Ectodermal cell (in vitro differentiated cells): Measurements from ENCODE around the gene CDK2AP2.
"Not testable (repeated sequence)": the region's sequence is repeated elsewhere in the genome, so short reads cannot be mapped to it uniquely, and the experiment has no call there.

Experiments used
- H3K27ac ChIP-seq: 2 replicates; pipeline ENCODE4 v1.7.0; 2013; ENCODE audit warnings: mild to moderate bottlenecking, low read depth, low read length; ENCODE audit not compliant: insufficient read depth, poor library complexity, severe bottlenecking
- H3K27me3 ChIP-seq: 2 replicates; pipeline ENCODE4 v1.7.0; 2013; ENCODE audit warnings: mild to moderate bottlenecking, low read length; ENCODE audit not compliant: insufficient read depth, control insufficient read depth, poor library complexity, severe bottlenecking
- H3K36me3 ChIP-seq: one replicate; pipeline ENCODE4 v1.7.0; 2013; ENCODE audit warnings: low read length; ENCODE audit not compliant: control insufficient read depth, insufficient read depth
- H3K4me1 ChIP-seq: one replicate; pipeline ENCODE4 v1.7.0; 2013; ENCODE audit warnings: low read length; ENCODE audit not compliant: control insufficient read depth, insufficient read depth
- H3K4me3 ChIP-seq: 2 replicates; pipeline ENCODE4 v1.7.0; 2013; ENCODE audit warnings: low read depth, low read length, control low read depth; ENCODE audit not compliant: insufficient read depth
- H3K9me3 ChIP-seq: 2 replicates; pipeline ENCODE4 v1.7.0; 2013; ENCODE audit warnings: mild to moderate bottlenecking, low read length, moderate library complexity; ENCODE audit not compliant: control insufficient read depth
- WGBS, 2 experiments: methylation state at CpG; one replicate each; pipeline ENCODE4 v1.1.7; 2013; ENCODE audit warnings: missing lambda C conversion rate in 2 of 2; 5-methylcytosine and 5-hydroxymethylcytosine counted together

Gene CDK2AP2

DNA sequence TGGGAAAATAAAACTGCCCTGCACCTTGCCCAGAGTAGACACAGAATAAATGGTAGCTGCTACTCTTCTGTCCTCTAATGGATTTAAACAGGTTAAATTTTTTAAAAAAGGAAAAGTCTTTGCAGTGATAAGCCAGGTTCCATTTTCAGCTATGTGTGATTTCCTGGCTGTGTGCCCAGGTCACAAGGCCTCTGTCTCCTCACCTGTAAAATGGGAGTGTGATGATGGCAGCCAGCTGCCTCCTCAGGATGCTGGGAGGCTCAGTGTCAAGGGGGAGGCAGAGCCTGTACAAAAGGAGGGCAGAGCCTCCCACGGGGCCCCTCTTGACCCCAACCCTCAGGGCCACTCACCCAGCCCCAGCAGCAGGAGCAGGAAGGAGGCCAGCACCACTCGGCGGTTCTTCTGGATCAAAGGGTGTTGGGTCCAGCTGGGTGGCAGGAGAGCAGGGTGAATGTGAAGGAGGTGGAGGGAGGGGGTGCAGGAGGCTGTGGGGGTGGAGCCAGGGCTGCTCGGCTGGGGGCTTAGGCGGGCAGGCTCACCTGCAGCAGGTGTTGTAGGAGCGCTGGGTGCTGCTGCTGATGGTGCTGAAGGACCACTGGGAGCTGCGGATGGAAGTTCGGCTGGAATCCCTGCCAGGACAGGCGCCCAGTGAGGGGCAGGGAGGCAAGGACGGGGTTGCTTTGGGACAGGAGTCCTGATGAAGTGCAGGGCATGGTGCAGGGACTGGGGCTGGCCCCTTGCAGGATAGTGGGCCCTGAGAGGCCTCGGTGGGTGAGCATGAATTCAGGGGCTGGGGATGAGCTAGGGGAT, 40.8 kb downstream of the CDK2AP2 start:
- Histone ChIP-seq H3K27ac (no peak overlapping the region), H3K36me3 (no peaks in the 10 kb centered on the region), H3K27me3 (no peaks in the 10 kb centered on the region), H3K4me1 (no peaks in the 10 kb centered on the region), H3K4me3 (no peak overlapping the region), H3K9me3 (no peaks in the 10 kb centered on the region)
- WGBS, 2 experiments, result 87 to 90% methylated on average over 11 of the region's 11 CpGs

DNA sequence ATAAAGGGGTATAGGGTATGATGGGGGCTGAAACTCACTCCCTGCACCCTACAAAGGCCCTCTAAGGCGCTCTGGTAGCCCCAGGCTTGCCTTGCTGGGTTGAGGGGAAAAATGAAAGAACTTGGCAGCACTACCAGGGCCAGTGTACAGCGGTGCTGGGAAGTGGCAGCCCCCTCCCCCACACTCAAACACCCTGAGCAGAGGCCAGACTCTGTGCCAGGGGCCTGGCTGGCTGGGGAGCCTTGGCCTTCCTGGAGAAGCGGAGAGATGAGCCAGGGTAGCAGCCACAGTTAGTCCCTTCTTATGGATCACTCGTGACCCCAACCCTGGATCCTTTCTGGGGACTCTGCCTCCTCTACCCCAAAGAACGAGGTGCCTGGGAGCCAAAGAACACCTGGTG, 41.6 kb downstream of the CDK2AP2 start:
- WGBS, 2 experiments, result 92 to 94% methylated on average over 5 of the region's 5 CpGs
- no peaks in the 10 kb centered on the region for H3K27me3 ChIP-seq
- no peaks in the 10 kb centered on the region for H3K36me3 ChIP-seq
- H3K4me3 ChIP-seq, result no peak overlapping the region
- no peaks in the 10 kb centered on the region for H3K9me3 ChIP-seq
- H3K27ac ChIP-seq, result no peak overlapping the region
- no peaks in the 10 kb centered on the region for H3K4me1 ChIP-seq

DNA sequence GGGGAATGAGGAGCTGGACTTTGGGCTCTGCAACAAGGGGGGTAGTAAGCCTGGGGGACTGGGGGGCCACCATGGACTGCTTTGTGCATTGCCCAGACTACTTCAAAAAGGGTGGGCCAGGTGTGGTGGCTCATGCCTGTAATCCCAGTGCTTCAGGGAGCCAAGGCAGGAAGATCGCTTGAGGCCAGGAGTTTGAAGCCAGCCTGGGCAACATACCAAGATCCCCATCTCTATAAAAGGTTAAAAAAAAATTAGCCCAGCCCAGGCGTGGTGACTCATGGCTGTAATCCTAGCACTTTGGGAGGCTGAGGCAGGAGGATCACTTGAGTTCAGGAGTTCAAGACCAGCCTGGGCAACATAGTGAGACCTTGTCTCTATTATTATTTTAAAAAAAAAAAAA, 42.4 kb downstream of the CDK2AP2 start:
- H3K4me3 ChIP-seq, result peak overlapping the region; percentile 76
- not testable (repeated sequence) for H3K4me1 ChIP-seq, H3K36me3 ChIP-seq, H3K27me3 ChIP-seq, H3K9me3 ChIP-seq, H3K27ac ChIP-seq
- WGBS, 2 experiments, result 87 to 94% methylated on average over 2 of the region's 2 CpGs

DNA sequence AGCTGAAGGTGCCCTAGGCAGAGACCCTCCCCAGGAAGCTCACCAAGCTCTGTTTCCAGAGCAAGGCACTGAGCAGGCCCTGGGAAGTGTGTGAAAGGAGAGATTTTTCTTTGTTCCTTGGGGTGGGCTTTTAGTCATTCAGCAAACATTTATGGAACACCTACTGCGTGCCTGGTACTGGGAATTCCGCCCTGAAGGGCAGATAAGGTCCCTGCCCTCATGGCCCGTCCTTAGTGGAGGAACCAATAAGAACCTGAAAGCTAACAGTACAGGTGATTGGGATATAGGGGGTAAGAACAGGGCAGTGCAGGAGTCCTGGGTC, 42.8 kb downstream of the CDK2AP2 start:
- no peaks in the 10 kb centered on the region for H3K36me3 ChIP-seq
- WGBS, 2 experiments, result 59 to 64% methylated on average over 3 of the region's 3 CpGs
- H3K4me1 ChIP-seq, result no peaks in the 10 kb centered on the region
- peak overlapping the region; percentile 76 for H3K4me3 ChIP-seq
- H3K9me3 ChIP-seq, result no peaks in the 10 kb centered on the region
- no peaks in the 10 kb centered on the region for H3K27me3 ChIP-seq
- no peak overlapping the region for H3K27ac ChIP-seq

DNA sequence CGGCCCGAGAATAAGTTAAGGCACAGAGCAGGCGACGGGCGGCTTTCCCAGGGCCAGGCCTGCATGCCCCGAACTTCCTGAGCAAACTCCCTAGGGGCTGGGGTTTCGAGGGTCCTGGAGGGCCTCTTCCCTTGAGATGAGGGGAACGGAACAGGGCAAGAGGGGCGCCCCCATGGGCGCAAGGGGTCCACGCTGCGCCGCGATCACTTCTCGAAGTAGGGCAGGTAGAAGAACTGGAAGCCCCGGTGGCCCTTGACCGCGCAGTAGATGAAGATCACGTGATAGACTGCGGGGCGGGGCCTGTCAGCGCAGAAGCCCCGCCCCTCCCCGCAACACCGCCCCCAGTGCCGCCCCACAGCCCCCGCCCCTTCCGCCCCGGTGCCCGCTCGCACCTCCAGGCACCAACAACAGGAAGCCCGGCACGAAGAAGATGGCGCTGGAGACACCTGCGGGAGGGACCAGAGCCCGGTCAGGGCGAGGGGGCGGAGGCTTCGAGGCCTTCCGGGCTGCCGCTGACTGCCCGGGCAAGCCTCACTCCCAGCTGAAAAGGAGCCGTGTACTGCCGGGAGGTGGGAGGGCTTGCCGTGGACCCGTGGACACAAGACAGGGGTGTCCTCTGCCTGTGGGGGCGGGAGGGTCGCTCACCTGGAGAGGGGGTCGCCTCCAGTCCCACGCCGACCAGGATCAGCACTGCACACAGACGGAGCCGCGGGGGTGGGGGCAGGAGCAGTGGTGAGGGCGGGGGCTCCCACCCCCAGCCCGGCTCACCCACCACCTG, 43.4 kb downstream of the CDK2AP2 start:
- no peak overlapping the region for H3K27ac ChIP-seq
- 14% methylated on average over 56 of the region's 56 CpGs for WGBS, 2 experiments

DNA sequence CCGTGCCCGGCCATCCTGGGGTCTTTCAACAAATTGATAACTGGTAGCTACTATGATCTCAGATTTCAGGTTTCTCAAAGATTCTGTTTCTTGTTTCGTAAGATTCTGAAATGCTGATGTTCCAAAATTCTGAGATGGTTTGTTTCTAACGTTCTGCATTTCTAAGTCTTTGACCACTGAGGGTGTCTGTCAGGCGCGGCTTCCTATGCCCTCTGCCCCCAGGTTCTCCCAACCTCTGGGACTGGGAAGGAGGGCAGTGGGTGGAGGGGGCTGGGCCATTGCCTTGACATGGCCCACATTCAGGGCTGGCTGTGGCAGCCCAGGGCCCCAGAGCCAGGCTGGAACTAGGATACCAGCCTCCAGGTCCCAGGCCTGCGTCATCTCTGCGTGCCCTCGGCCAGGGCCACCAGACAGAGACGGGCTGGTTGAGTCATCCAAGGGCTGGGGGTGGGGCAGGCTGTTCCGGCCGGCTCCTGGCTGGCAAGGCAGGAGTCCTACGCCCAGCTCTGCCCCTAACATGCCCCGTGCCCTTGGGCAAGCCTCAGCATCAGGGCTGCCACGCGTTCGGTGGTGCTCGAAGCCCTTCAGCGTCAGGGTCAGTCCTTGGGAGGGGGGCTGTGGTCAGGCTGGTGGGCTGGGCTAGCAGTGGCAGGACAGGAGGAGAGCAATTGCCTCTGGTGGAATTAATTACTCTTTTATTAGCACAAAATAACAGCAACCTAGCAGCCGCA, 44.1 kb downstream of the CDK2AP2 start:
- H3K4me3 ChIP-seq, result peak overlapping the region; percentile 76
- WGBS, 2 experiments, result 90% methylated on average over 20 of the region's 20 CpGs
- no peaks in the 10 kb centered on the region for H3K9me3 ChIP-seq
- no peaks in the 10 kb centered on the region for H3K36me3 ChIP-seq
- H3K4me1 ChIP-seq, result no peaks in the 10 kb centered on the region
- no peak overlapping the region for H3K27ac ChIP-seq
- H3K27me3 ChIP-seq, result no peaks in the 10 kb centered on the region

More for the DNA sequence above, 43.4 kb downstream of the CDK2AP2 start:
- Histone ChIP-seq H3K27me3 (no peaks in the 10 kb centered on the region), H3K36me3 (no peaks in the 10 kb centered on the region), H3K4me3 (peak overlapping the region; percentile 76), H3K9me3 (no peaks in the 10 kb centered on the region), H3K4me1 (no peaks in the 10 kb centered on the region)

DNA sequence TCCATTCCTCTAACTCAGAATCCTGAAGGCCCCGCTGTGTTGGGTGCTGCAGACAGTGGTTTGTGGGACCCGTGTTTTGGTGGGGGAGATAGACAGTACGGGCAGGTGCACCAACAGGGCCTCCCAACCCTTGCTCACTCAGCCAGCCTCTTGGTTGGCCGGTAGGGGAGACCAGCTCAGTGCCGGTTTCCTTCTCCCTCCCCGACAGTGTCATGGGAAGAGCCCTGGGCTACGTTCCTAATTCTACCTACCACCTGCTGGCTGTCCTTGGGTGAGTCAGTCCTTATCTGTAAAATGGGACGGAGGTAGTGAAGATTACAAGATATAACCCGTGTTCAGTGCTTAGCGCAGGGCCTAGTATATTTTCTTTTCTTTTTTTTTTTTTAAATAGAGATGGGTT, 44.8 kb downstream of the CDK2AP2 start:
- Histone ChIP-seq H3K36me3 (no peaks in the 10 kb centered on the region), H3K27ac (no peak overlapping the region), H3K4me3 (no peak overlapping the region), H3K4me1 (no peaks in the 10 kb centered on the region), H3K27me3 (no peaks in the 10 kb centered on the region), H3K9me3 (no peaks in the 10 kb centered on the region)
- WGBS, 2 experiments, result 94 to 97% methylated on average over 10 of the region's 10 CpGs

DNA sequence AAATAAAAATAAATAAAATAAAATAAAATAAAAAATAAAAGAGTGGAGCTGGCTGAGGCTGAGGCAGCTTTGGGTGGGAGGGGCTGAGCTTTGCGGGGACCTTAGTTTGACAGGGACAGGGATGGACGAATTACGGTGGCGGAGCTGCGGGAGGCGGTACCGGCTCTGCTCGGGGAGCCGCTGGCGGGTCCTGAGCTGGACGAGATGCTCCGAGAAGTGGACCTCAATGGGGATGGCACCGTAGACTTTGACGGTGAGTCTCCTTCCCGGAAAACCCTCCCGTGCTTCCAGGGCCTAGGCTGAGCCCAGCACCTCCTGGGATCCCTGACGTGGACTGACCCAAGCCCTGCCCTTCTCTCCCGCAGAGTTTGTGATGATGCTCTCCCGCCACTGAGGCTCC, 49.7 kb downstream of the CDK2AP2 start:
- Histone ChIP-seq H3K27ac (no peak overlapping the region), H3K9me3 (no peaks in the 10 kb centered on the region), H3K36me3 (no peaks in the 10 kb centered on the region), H3K4me3 (no peak overlapping the region), H3K27me3 (no peaks in the 10 kb centered on the region), H3K4me1 (no peaks in the 10 kb centered on the region)
- WGBS, 2 experiments, result 90 to 91% methylated on average over 19 of the region's 19 CpGs

DNA sequence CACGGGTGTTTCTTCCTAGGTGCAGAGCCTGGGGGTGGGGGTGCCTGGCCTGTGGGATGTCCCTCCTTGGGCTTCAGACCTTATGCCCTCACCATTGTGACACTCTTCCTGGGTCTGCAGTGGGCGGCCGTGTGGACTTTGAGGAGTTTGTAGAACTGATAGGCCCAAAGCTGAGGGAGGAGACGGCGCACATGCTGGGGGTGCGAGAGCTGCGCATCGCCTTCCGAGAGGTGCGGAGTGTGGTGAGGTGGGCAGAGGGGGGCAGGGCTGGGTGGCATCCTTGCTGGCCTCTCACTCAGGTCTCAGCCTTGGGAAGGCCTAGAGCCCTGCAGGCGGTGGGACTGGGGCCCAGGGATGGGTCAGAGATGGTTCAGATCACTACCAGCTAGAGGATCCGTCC, 50.5 kb downstream of the CDK2AP2 start:
- H3K36me3 ChIP-seq, result no peaks in the 10 kb centered on the region
- no peak overlapping the region for H3K27ac ChIP-seq
- no peaks in the 10 kb centered on the region for H3K9me3 ChIP-seq
- no peak overlapping the region for H3K4me3 ChIP-seq
- WGBS, 2 experiments, result 96% methylated on average over 12 of the region's 12 CpGs
- H3K27me3 ChIP-seq, result no peaks in the 10 kb centered on the region
- H3K4me1 ChIP-seq, result no peaks in the 10 kb centered on the region
